Neuronal stem cell (in vitro differentiated cells): Measurements from ENCODE around the gene RPP25L.

Experiments
- DNase-seq: peaks from one replicate; pipeline ENCODE4 v3.0.0-alpha.2; 2013; ENCODE audit warnings: low spot score
- H2AFZ ChIP-seq: one replicate; pipeline ENCODE4 v1.6.1; 2013; ENCODE audit warnings: mild to moderate bottlenecking, low read length, inconsistent platforms
- H2AK5ac ChIP-seq: 2 replicates; pipeline ENCODE4 v1.6.1; 2013; ENCODE audit warnings: low read depth, mild to moderate bottlenecking, inconsistent platforms, low read length, moderate library complexity, mixed read lengths
- H2BK120ac ChIP-seq: 2 replicates; pipeline ENCODE4 v1.6.1; 2013; ENCODE audit warnings: low read depth, mild to moderate bottlenecking, inconsistent platforms, low read length, moderate library complexity, mixed read lengths
- H2BK12ac ChIP-seq: one replicate; pipeline ENCODE4 v1.6.1; 2013; ENCODE audit warnings: low read length, inconsistent platforms
- H2BK15ac ChIP-seq: 2 replicates; pipeline ENCODE4 v1.6.1; 2013; ENCODE audit warnings: mild to moderate bottlenecking, low read length, inconsistent platforms, mixed read lengths
- H2BK5ac ChIP-seq: one replicate; pipeline ENCODE4 v1.6.1; 2013; ENCODE audit warnings: inconsistent platforms, mild to moderate bottlenecking, low read length, moderate library complexity
- H3K14ac ChIP-seq: one replicate; pipeline ENCODE4 v1.6.1; 2013; ENCODE audit warnings: low read length, inconsistent platforms
- H3K18ac ChIP-seq: 2 replicates; pipeline ENCODE4 v1.6.1; 2013; ENCODE audit warnings: low read length, inconsistent platforms
- H3K23ac ChIP-seq: 2 replicates; pipeline ENCODE4 v1.6.1; 2013; ENCODE audit warnings: low read depth, mild to moderate bottlenecking, mixed read lengths, low read length, inconsistent platforms; ENCODE audit not compliant: poor library complexity
- H3K27ac ChIP-seq: replicated peaks from 3 replicates; pipeline ENCODE4 v1.5.1; 2013; ENCODE audit warnings: low read length, inconsistent platforms
- H3K27me3 ChIP-seq, 3 experiments: 2 replicates each; pipeline ENCODE4 v1.6.1; 2013; ENCODE audit warnings: low read length in 3 of 3, mild to moderate bottlenecking in 2 of 3, inconsistent platforms in 1 of 3, low read depth in 1 of 3, mixed read lengths in 1 of 3, moderate library complexity in 1 of 3; ENCODE audit not compliant: control insufficient read depth in 3 of 3, insufficient read depth in 3 of 3
- H3K36me3 ChIP-seq, 2 donors: replicated peaks in 1 of 2; 2 replicates each; pipeline ENCODE4 v1.6.1; 2013; ENCODE audit warnings: low read length in 2 of 2; ENCODE audit not compliant: control insufficient read depth in 2 of 2, insufficient read depth in 2 of 2
- H3K4ac ChIP-seq: 2 replicates; pipeline ENCODE4 v1.6.1; 2013; ENCODE audit warnings: inconsistent platforms, mild to moderate bottlenecking, low read length, moderate library complexity
- H3K4me1 ChIP-seq, 2 donors: 1 replicate in 1 of 2; 2 replicates in 1 of 2; pipeline ENCODE4 v1.6.1; 2013; ENCODE audit warnings: low read length in 2 of 2, low read depth in 1 of 2; ENCODE audit not compliant: control insufficient read depth in 2 of 2, insufficient read depth in 1 of 2
- H3K4me2 ChIP-seq: one replicate; pipeline ENCODE4 v1.6.1; 2013; ENCODE audit warnings: mild to moderate bottlenecking, low read length, inconsistent platforms; ENCODE audit not compliant: insufficient read depth, poor library complexity, severe bottlenecking
- H3K4me3 ChIP-seq, 2 donors: 2 replicates each; pipeline ENCODE4 v1.5.1; 2013; ENCODE audit warnings: low read length in 2 of 2, mild to moderate bottlenecking in 2 of 2, inconsistent platforms in 1 of 2, moderate library complexity in 1 of 2
- H3K79me1 ChIP-seq: one replicate; pipeline ENCODE4 v1.6.1; 2013; ENCODE audit warnings: low read depth, mild to moderate bottlenecking, inconsistent platforms, low read length, moderate library complexity
- H3K9ac ChIP-seq: one replicate; pipeline ENCODE4 v1.6.1; 2013; ENCODE audit warnings: mild to moderate bottlenecking, low read depth, low read length, inconsistent platforms; ENCODE audit not compliant: poor library complexity
- H3K9me3 ChIP-seq, 2 donors: replicated peaks in 1 of 2; 2 replicates each; pipeline versions ENCODE3 to v1.6.1; 2013; ENCODE audit warnings: low read length in 2 of 2, mild to moderate bottlenecking in 2 of 2, inconsistent platforms in 1 of 2, low read depth in 1 of 2, mixed read lengths in 1 of 2, moderate library complexity in 1 of 2; ENCODE audit not compliant: control insufficient read depth in 2 of 2, insufficient read depth in 1 of 2
- H4K8ac ChIP-seq: one replicate; pipeline ENCODE4 v1.6.1; 2013; ENCODE audit warnings: low read depth, mild to moderate bottlenecking, inconsistent platforms, low read length, moderate library complexity
- H4K91ac ChIP-seq: one replicate; pipeline ENCODE4 v1.6.1; 2013; ENCODE audit warnings: low read length, low read depth, mild to moderate bottlenecking, inconsistent platforms; ENCODE audit not compliant: poor library complexity
- WGBS, 2 donors: extraction: QIAGEN DNeasy Blood & Tissue Kit; methylation state at CpG; one replicate each; pipeline ENCODE4 v1.1.7; 2013; ENCODE audit warnings: missing lambda C conversion rate in 2 of 2, mixed read lengths in 1 of 2; ENCODE audit not compliant: insufficient read length in 2 of 2, insufficient replicate concordance in 1 of 2; ENCODE audit errors: extremely low coverage in 2 of 2; 5-methylcytosine and 5-hydroxymethylcytosine counted together

Gene RPP25L

DNA sequence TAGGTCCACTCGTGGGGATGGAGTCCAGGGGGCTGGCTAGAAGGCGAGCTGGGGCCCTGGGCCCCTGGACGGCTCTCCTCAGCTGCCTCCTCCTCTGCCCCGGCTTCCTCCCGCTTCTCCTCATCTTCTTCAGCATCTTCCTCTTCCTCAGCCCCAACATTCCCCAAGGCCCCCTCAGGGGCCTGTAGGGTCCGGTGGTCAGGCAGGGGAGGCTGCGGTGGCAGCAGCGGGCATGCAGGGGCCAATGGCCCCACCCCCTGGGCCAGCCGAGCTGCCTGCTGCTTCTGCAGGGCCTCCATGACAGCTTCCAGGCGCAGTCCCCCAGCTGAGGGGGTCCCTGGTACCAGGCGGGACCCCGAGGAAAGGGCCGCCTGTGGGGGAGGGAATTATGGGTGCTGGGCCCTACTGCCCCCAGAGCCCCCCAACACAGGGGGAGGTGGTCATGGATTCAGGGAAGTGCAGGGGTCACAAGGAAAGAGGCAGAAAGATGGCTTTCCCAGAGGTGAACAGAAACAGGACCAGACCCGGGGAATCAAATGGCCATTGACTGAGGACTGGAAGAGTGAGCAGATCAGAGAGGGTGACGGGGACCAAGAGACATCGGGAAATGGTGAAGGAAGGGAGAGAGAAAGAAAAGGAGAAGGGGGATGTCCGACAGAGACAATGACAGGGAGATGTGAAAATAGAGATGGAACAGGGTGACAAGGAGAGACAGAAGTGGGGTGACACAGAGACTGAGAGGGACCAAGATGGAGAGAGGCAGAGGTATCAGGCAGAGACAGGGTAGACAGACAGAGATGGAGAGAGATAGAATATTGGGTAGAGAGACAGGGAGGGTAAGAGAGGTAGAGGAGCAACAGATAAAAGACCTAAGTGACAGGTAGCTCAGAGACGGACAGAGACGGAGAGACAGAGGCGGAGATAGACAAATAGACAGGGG is 16.1 kb upstream of the RPP25L start:
- H2BK5ac ChIP-seq, result no peak overlapping the region
- H2BK12ac ChIP-seq, result no peak overlapping the region
- peak overlapping the region in 1 of 2 donors; percentile 89 for H3K4me3 ChIP-seq
- peaks cover 0 to 2% of the 10 kb centered on the region in 2 donors for H3K36me3 ChIP-seq
- no CpG with 5 or more reads among the region's 20 CpGs for WGBS, 2 donors
- no peak overlapping the region for H3K14ac ChIP-seq
- H2BK120ac ChIP-seq, result no peak overlapping the region
- H2BK15ac ChIP-seq, result peak overlapping the region; percentile 62
- H3K79me1 ChIP-seq, result peaks cover 5% of the 10 kb centered on the region
- H3K4me1 ChIP-seq, result peaks cover 14 to 49% of the 10 kb centered on the region in 2 donors
- no peak overlapping the region for H3K27ac ChIP-seq
- peak overlapping the region; percentile 84 for H3K18ac ChIP-seq
- peak overlapping the region; percentile 91 for H3K9ac ChIP-seq
- no peak overlapping the region for H4K8ac ChIP-seq
- H3K27me3 ChIP-seq, result peaks cover 0 to 71% (median 18%) of the 10 kb centered on the region in 3 experiments
- peak overlapping the region; percentile 71 for H2AFZ ChIP-seq
- no peak for DNase-seq
- H3K4me2 ChIP-seq, result peak overlapping the region; percentile 88
- peak overlapping the region; percentile 72 for H2AK5ac ChIP-seq
- H3K9me3 ChIP-seq, result no peaks in the 10 kb centered on the region
- no peak overlapping the region for H4K91ac ChIP-seq
- no peak overlapping the region for H3K23ac ChIP-seq
- no peak overlapping the region for H3K4ac ChIP-seq

DNA sequence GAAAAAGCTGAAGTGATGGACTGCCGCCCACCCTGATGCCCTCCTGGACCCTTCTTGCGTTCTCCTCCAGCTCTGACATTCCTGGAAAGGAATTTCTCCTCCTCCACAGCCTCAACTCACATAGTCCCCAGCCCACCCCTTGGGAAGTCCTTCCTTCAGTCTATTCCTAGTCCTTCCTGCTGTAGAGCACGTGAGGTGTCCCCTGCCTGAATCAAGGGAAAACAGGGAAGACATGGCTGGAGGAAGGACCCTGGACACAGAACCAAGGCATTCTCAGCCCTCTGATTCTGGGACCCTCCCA is 13.2 kb upstream of the RPP25L start:
- H2BK15ac ChIP-seq, result no peak overlapping the region
- peaks cover 5% of the 10 kb centered on the region for H3K79me1 ChIP-seq
- H3K27me3 ChIP-seq, result peaks cover 0 to 56% (median 17%) of the 10 kb centered on the region in 3 experiments
- no peak overlapping the region for H4K8ac ChIP-seq
- H3K9me3 ChIP-seq, result no peaks in the 10 kb centered on the region
- DNase-seq, result peak; percentile 82
- H3K23ac ChIP-seq, result no peak overlapping the region
- no CpG with 5 or more reads among the region's 3 CpGs for WGBS, 2 donors
- peak overlapping the region; percentile 52 for H3K4me2 ChIP-seq
- peaks cover 16 to 40% of the 10 kb centered on the region in 2 donors for H3K4me1 ChIP-seq
- no peak overlapping the region for H3K9ac ChIP-seq
- no peak overlapping the region for H2BK12ac ChIP-seq
- H4K91ac ChIP-seq, result no peak overlapping the region
- H2BK5ac ChIP-seq, result peak overlapping the region; percentile 91
- H3K36me3 ChIP-seq, result peaks cover 0 to 7% of the 10 kb centered on the region in 2 donors
- H3K4me3 ChIP-seq, result no peak overlapping the region
- peak overlapping the region; percentile 23 for H2AK5ac ChIP-seq
- H2BK120ac ChIP-seq, result peak overlapping the region; percentile 65
- no peak overlapping the region for H3K4ac ChIP-seq
- H3K18ac ChIP-seq, result peak overlapping the region; percentile 98
- peak overlapping the region; percentile 94 for H2AFZ ChIP-seq
- H3K27ac ChIP-seq, result peak overlapping the region; percentile 100
- no peak overlapping the region for H3K14ac ChIP-seq

DNA sequence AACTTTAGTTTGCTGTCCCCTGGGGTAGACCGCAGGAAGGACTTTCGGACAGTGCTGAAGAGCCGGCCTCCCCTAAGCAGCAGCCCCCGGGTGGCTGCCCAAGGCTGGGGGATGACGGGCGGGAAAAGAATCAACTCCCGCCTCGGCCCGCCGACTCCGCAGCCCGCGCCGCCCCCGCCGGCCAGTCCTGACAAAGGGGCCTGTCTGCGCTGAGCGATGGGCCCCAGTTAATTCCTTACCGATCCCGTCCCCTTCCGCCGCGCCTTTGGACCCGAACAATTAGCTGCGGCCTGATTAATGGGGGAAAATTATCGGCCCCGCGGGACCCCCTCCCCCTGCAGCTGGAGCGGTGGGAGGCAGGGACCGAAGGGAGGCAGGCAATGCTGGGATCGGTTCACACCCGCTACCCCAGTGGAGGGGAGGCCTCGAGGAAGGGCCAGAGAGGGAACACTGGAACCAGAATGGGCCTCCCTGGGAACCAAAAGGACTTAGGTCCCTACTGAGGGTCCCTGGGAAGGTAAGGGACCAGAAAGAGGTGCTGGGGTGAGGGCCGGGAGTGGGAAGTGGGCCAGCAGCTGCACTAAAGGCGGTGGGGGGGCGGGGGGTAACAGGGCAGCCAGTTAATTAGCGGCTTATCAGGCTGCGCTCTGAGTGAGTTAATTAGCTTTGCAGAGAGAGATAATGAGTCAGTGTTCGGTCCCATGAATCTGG is 12.7 kb upstream of the RPP25L start:
- no peak overlapping the region for H4K8ac ChIP-seq
- H3K79me1 ChIP-seq, result peaks cover 5% of the 10 kb centered on the region
- no peak overlapping the region for H2BK12ac ChIP-seq
- no peak overlapping the region for H3K4ac ChIP-seq
- H2AK5ac ChIP-seq, result peak overlapping the region; percentile 100
- no CpG with 5 or more reads among the region's 39 CpGs for whole genome bisulfite sequencing, 2 donors
- H3K14ac ChIP-seq, result no peak overlapping the region
- peak overlapping the region; percentile 93 for H2BK5ac ChIP-seq
- no peak overlapping the region for H2BK15ac ChIP-seq
- H3K4me2 ChIP-seq, result peak overlapping the region; percentile 52
- no peak overlapping the region for H3K23ac ChIP-seq
- H3K4me3 ChIP-seq, result no peak overlapping the region
- H3K9me3 ChIP-seq, result no peaks in the 10 kb centered on the region
- H3K27me3 ChIP-seq, result peaks cover 0 to 51% (median 17%) of the 10 kb centered on the region in 3 experiments
- H3K4me1 ChIP-seq, result peaks cover 19 to 42% of the 10 kb centered on the region in 2 donors
- peak overlapping the region; percentile 66 for H3K9ac ChIP-seq
- peak overlapping the region; percentile 94 for H2AFZ ChIP-seq
- peak overlapping the region; percentile 98 for H3K18ac ChIP-seq
- peak overlapping the region; percentile 100 for H3K27ac ChIP-seq
- peak overlapping the region; percentile 65 for H2BK120ac ChIP-seq
- peak overlapping the region; percentile 86 for H4K91ac ChIP-seq
- peaks cover 0 to 7% of the 10 kb centered on the region in 2 donors for H3K36me3 ChIP-seq
- peak; percentile 86 for DNase-seq
